ENCODE results near the gene AEN.

AEN gene

GRCh38 chr15:88613074-88613944 lies 7.8 kb upstream of the AEN start:
- no peak overlapping the region for H3K4me3 ChIP-seq (ENCODE audit: low read depth, low read length)
- in situ Hi-C loops (cut with HindIII; ENCODE audit: low sequenced_read_pairs) = no loop called here
- TF ChIP-seq CTCF (IDR thresholded peaks at IDR 0.05; ENCODE audit: low read depth, low read length, missing control alignments) = no peak
- no peak for DNase-seq (ENCODE audit: low read depth)

- DNase-seq (ENCODE audit: low read depth) = no peak
- no peak for TF ChIP-seq CTCF (IDR thresholded peaks at IDR 0.05; ENCODE audit: low read depth, low read length, missing control alignments)
- H3K4me3 ChIP-seq (ENCODE audit: low read depth, low read length) = no peak overlapping the region
- in situ Hi-C loops (cut with HindIII; ENCODE audit: low sequenced_read_pairs) = no loop called here
Measured at GRCh38 chr15:88615303-88616107, 5.6 kb upstream of the AEN start.

- DNase-seq (ENCODE audit: low read depth) = no peak
- no peak overlapping the region for H3K4me3 ChIP-seq (ENCODE audit: low read depth, low read length)
- in situ Hi-C loops (cut with HindIII; ENCODE audit: low sequenced_read_pairs) = no loop called here
- no peak for TF ChIP-seq CTCF (IDR thresholded peaks at IDR 0.05; ENCODE audit: low read depth, low read length, missing control alignments)
Measured at GRCh38 chr15:88616240-88616639, 4.9 kb upstream of the AEN start.

GRCh38 chr15:88617031-88617722 lies 4.0 kb upstream of the AEN start:
- in situ Hi-C loops (cut with HindIII; ENCODE audit: low sequenced_read_pairs) = no loop called here
- no peak for DNase-seq (ENCODE audit: low read depth)
- no peak for TF ChIP-seq CTCF (IDR thresholded peaks at IDR 0.05; ENCODE audit: low read depth, low read length, missing control alignments)
- no peak overlapping the region for H3K4me3 ChIP-seq (ENCODE audit: low read depth, low read length)

GRCh38 chr15:88617790-88618189 lies 3.4 kb upstream of the AEN start:
- H3K4me3 ChIP-seq (ENCODE audit: low read depth, low read length) = no peak overlapping the region
- DNase-seq (ENCODE audit: low read depth) = no peak
- in situ Hi-C loops (cut with HindIII; ENCODE audit: low sequenced_read_pairs) = no loop called here
- no peak for TF ChIP-seq CTCF (IDR thresholded peaks at IDR 0.05; ENCODE audit: low read depth, low read length, missing control alignments)

GRCh38 chr15:88618686-88619085 lies 2.5 kb upstream of the AEN start:
- no peak for DNase-seq (ENCODE audit: low read depth)

More at GRCh38 chr15:88618686-88619085, 2.5 kb upstream of the AEN start:
- in situ Hi-C loops (cut with HindIII; ENCODE audit: low sequenced_read_pairs) = no loop called here
- no peak for TF ChIP-seq CTCF (IDR thresholded peaks at IDR 0.05; ENCODE audit: low read depth, low read length, missing control alignments)
- H3K4me3 ChIP-seq (ENCODE audit: low read depth, low read length) = no peak overlapping the region
